H1 (cell line): ENCODE measurements around the gene CRX. TPM values are rescaled to one million over a fixed set of nuclear protein-coding genes. Genes with fewer than 3 reads are reported as not detected.
A peak's percentile ranks its signal among the peaks of the same experiment; 100 is the strongest.

Experiments
- BCL11A ChIP-seq, 2 experiments: IDR thresholded peaks; one replicate each; pipeline ENCODE4 v1.6.1; 2011; ENCODE audit warnings: low read depth in 2 of 2, low read length in 2 of 2, mild to moderate bottlenecking in 2 of 2
- CEBPB ChIP-seq: IDR thresholded peaks from 2 replicates; pipeline ENCODE4 v1.6.1; 2012; ENCODE audit warnings: low read depth, low read length
- CHD1 ChIP-seq: IDR thresholded peaks from 2 replicates; pipeline ENCODE4 v1.6.1; 2012; ENCODE audit warnings: low read depth, low read length, improper control_type of control experiment
- CREB1 ChIP-seq: IDR thresholded peaks from 2 replicates; pipeline ENCODE4 v1.6.1; 2012; ENCODE audit warnings: inconsistent platforms
- EGR1 ChIP-seq: IDR thresholded peaks from 2 replicates; pipeline ENCODE4 v1.6.1; 2011; ENCODE audit warnings: low read depth, low read length, borderline replicate concordance
- EZH2 ChIP-seq: fragments of 200-600 bp; sonication (generic); IDR thresholded peaks from 2 replicates; pipeline ENCODE4 v1.7.1; 2012; ENCODE audit warnings: low read depth, mild to moderate bottlenecking, moderate library complexity, low read length, inconsistent platforms; ENCODE audit not compliant: severe bottlenecking
- HDAC6 ChIP-seq: IDR thresholded peaks from one replicate; pipeline ENCODE4 v1.7.1; 2012; ENCODE audit warnings: low read depth, mild to moderate bottlenecking, inconsistent platforms, low read length, moderate library complexity
- NANOG ChIP-seq: IDR thresholded peaks from 2 replicates; pipeline ENCODE4 v1.6.1; 2011; ENCODE audit warnings: low read length, low read depth, mild to moderate bottlenecking, inconsistent platforms; ENCODE audit not compliant: insufficient read depth, poor library complexity, severe bottlenecking
- NRF1 ChIP-seq: IDR thresholded peaks from 2 replicates; pipeline ENCODE4 v1.6.1; 2011; ENCODE audit warnings: mild to moderate bottlenecking, low read depth, low read length, improper control_type of control experiment
- POLR2A ChIP-seq, 2 experiments: IDR thresholded peaks; 1 replicate in 1 of 2; 2 replicates in 1 of 2; pipeline ENCODE4 v1.6.1; 2011; ENCODE audit warnings: low read depth in 2 of 2, low read length in 2 of 2, mild to moderate bottlenecking in 2 of 2; ENCODE audit errors: control extremely low read depth in 1 of 2
- POU5F1 ChIP-seq: IDR thresholded peaks from 2 replicates; pipeline ENCODE4 v1.6.1; 2011; ENCODE audit warnings: low read depth, mild to moderate bottlenecking, low read length, moderate library complexity
- RAD21 ChIP-seq, 2 experiments: IDR thresholded peaks in 1 of 2; conservative IDR thresholded peaks in 1 of 2; 2 replicates each; pipeline ENCODE4 v1.6.1; 2011; ENCODE audit warnings: low read depth in 2 of 2, low read length in 2 of 2, improper control_type of control experiment in 1 of 2, inconsistent platforms in 1 of 2, mild to moderate bottlenecking in 1 of 2, moderate library complexity in 1 of 2
- RFX5 ChIP-seq: IDR thresholded peaks from 2 replicates; pipeline ENCODE4 v1.6.1; 2011; ENCODE audit warnings: low read depth, low read length, improper control_type of control experiment, borderline replicate concordance
- RNF2 ChIP-seq: fragments of 200-900, 300-1000 bp; sonication (generic); IDR thresholded peaks from 2 replicates; pipeline ENCODE4 v1.7.1; 2016; ENCODE audit warnings: borderline replicate concordance, low read depth, mild to moderate bottlenecking, antibody characterized with exemption, low read length; ENCODE audit not compliant: poor library complexity, severe bottlenecking; ENCODE audit errors: missing control alignments
- SAP30 ChIP-seq: fragments of 300-600 bp; sonication (generic); IDR thresholded peaks from 2 replicates; pipeline ENCODE4 v1.7.1; 2012; ENCODE audit warnings: low read length, moderate library complexity, mild to moderate bottlenecking, inconsistent platforms; ENCODE audit not compliant: insufficient read depth, insufficient replicate concordance
- SIN3A ChIP-seq, 2 experiments: IDR thresholded peaks in 1 of 2; conservative IDR thresholded peaks in 1 of 2; 2 replicates each; pipeline ENCODE4 v1.6.1; 2011 to 2012; ENCODE audit warnings: low read length in 2 of 2, improper control_type of control experiment in 1 of 2, low read depth in 1 of 2, mild to moderate bottlenecking in 1 of 2
- SIX5 ChIP-seq: IDR thresholded peaks from 2 replicates; pipeline ENCODE4 v1.6.1; 2011; ENCODE audit warnings: mild to moderate bottlenecking, low read depth, low read length
- SP1 ChIP-seq: IDR thresholded peaks from 2 replicates; pipeline ENCODE4 v1.6.1; 2011; ENCODE audit warnings: low read depth, low read length
- TAF7 ChIP-seq: optimal IDR thresholded peaks from 2 replicates; pipeline ENCODE3; 2011; ENCODE audit warnings: low read depth, mild to moderate bottlenecking, inconsistent platforms, low read length, moderate library complexity, borderline replicate concordance
- TBP ChIP-seq: IDR thresholded peaks from 2 replicates; pipeline ENCODE4 v1.6.1; 2011; ENCODE audit warnings: low read depth, low read length, improper control_type of control experiment
- USF2 ChIP-seq: IDR thresholded peaks from 2 replicates; pipeline ENCODE4 v1.6.1; 2011; ENCODE audit warnings: low read length, improper control_type of control experiment
- YY1 ChIP-seq: IDR thresholded peaks from 2 replicates; pipeline ENCODE4 v1.6.1; 2011; ENCODE audit warnings: low read depth, mild to moderate bottlenecking, low read length
- ZNF274 ChIP-seq: IDR thresholded peaks from 2 replicates; pipeline ENCODE4 v1.7.0; 2012; ENCODE audit warnings: low read length, borderline replicate concordance; ENCODE audit errors: extremely low read depth
- polyA plus RNA-seq, 7 experiments: library from polyadenylated mRNA; depleted of rRNA in 3 of 7; stranded (reverse) in 5 of 7; unstranded in 2 of 7; fragments of >200 nt in 5 of 7; fragments of 200-250 nt in 2 of 7; gene quantifications; 1 replicate in 5 of 7; 2 replicates in 1 of 7; 4 replicates in 1 of 7; pipeline versions ENCODE4 v1.2.1 to v1.2.3, GENCODE V29; 2011 to 2013; ENCODE audit warnings: missing spikeins in 2 of 7, mixed read lengths in 2 of 7
- total RNA-seq: library from RNA; stranded (reverse); fragmentation: NEBNext Ultra II Directional; extraction: Animal tissue kit (Norgen Biotek cat#: 25700); gene quantifications from 2 replicates; pipeline ENCODE4 v1.2.1, GENCODE V29; 2021

The CRX gene
- total and polyA plus RNA-seq, 2 of the 8 experiments (the other 6 are each of a cell fraction or from before 2014, with no cell fraction given) = 0.08 TPM; not detected in 1

- TF ChIP-seq SIX5 (no peak), USF2 (no peak), TBP (0 out of 2 replicates have a peak, but pooled peaks have one; percentile 2), NRF1 (no peak), BCL11A (IDR thresholded peaks at IDR 0.05; ENCODE audit: low read depth in 2 of 2, low read length in 2 of 2) (no peak), NANOG (no peak), EGR1 (no peak), CHD1 (no peak), RFX5 (no peak), SP1 (no peak), CEBPB (no peak), SAP30 (no peak), HDAC6 (no peak), POU5F1 (no peak), RNF2 (no peak), SIN3A (conservative IDR thresholded peaks at IDR 0.05 in 1 of 2, IDR thresholded peaks at IDR 0.05 in 1 of 2; ENCODE audit: low read depth in 1 of 2, low read length in 2 of 2) (no peak), POLR2A (IDR thresholded peaks at IDR 0.05; ENCODE audit: control extremely low read depth in 1 of 2, low read depth in 2 of 2, low read length in 2 of 2) (peak in 1 of 2 experiments; percentile 17; a peak in 1 of 3 replicates), CREB1 (peak; percentile 49; the same call in 1 of the 2 replicates), EZH2 (no peak), RAD21 (IDR thresholded peaks at IDR 0.05 in 1 of 2, conservative IDR thresholded peaks at IDR 0.05 in 1 of 2; ENCODE audit: low read depth in 2 of 2, low read length in 2 of 2) (peak in 1 of 2 experiments; percentile 42; a peak in 3 of 4 replicates), ZNF274 (no peak), YY1 (peak; percentile 41; the same call in 1 of the 2 replicates), TAF7 (no peak)
These were observed 27.2 kb downstream of the CRX start (continued) for GRCh38 chr19:47848823-47849473.
